Cerebellar cortex (tissue), 1 donor: Measurements from ENCODE around the gene SAMD8.
A peak's percentile ranks its signal among the peaks of the same experiment; 100 is the strongest.
"Not testable (repeated sequence)": the region's sequence is repeated elsewhere in the genome, so short reads cannot be mapped to it uniquely, and the experiment has no call there.

ENCODE experiments used
- DNase-seq: peaks from one replicate; pipeline ENCODE4 v3.0.0-alpha.2; 2015; ENCODE audit warnings: low spot score

Gene SAMD8

DNA sequence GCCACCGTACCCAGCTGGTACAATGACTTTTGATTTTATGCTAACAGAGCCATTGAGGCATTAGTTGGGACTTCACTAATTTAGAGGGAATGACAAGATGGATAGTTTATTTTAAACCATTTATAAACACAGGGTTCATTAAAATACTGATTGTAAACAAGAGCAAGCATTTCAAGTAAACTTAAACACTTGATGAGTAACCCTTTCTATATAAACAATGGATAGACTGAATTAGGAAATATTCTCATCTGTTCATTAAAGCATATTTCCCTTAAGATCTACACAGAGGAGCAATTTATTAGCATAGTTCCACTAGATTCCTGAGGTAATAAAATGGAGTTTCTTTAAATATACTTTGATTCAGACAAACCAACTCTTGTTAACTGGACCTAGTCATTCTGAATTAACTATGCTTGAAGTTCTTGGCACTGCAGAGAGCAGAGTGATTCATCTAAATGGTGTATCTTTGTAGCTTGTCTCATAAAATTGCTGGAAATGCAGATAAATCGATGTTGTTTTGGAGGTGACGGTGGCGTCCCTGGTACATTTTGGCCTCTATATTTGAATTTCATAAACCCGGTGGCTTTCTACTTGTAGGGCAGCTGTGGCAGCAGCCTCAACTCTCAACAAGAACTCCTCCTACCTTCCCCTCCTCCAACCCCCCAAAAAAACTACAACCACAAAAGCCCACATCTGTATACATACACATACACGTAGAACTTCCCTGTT is 83.7 kb downstream of the SAMD8 start:
- no peak for DNase-seq

DNA sequence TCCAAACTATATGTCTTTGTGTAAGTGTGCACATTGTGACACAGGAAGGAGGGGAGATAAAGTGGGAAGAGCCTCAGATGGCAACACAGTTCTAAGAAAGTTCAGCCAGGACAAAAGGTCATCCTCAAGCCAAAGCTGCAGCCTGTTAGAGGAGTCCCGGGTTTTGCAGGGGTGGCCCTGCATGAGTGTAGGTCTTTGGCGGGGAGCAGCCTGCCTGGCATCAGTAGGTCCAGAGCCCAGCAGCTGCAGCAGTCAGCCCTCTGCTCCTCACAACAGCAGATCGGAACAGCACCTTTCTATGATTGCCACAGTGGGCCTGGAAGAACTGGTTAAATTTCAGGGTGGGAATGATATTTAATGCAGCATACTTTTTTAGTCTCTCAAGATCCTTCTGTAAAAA is 85.6 kb downstream of the SAMD8 start:
- no peak for DNase-seq

DNA sequence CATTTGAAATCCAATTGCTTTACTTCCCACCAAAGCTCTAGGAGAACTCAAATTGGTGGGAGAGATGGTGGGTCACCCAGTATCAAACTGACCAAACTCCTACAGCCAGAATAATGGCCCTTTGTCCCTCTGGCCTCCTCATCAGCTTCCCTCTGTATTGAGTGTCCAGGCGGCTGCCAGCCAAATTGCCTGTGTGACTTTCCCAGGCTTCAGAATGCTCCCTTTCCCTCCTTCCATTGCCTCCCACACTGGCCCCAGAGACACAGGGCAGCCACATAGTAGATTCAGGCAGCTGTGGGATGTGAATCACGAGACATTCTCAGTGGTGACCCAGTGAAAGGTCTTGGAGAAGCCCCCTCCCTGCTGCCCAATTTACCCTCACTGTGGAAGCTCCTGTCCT is 86.5 kb downstream of the SAMD8 start:
- DNase-seq, result no peak

DNA sequence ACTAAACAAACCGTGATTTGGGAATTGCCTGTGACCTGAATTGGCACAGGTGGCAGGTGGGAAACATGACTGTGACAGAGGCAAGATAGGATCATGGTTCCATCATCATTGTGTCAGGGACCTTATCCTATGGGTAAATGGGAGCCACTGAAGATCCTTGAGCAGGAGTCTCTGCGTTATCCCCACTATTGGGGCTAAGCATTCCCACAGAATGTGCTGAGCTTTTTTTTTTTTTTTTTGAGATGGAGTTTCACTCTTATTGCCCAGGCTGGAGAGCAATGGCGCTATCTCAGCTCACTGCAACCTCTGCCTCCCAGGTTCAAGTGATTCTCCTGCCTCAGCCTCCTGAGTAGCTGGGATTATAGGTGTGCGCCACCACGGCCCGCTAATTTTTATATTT is 88.5 kb downstream of the SAMD8 start:
- not testable (repeated sequence) for DNase-seq

DNA sequence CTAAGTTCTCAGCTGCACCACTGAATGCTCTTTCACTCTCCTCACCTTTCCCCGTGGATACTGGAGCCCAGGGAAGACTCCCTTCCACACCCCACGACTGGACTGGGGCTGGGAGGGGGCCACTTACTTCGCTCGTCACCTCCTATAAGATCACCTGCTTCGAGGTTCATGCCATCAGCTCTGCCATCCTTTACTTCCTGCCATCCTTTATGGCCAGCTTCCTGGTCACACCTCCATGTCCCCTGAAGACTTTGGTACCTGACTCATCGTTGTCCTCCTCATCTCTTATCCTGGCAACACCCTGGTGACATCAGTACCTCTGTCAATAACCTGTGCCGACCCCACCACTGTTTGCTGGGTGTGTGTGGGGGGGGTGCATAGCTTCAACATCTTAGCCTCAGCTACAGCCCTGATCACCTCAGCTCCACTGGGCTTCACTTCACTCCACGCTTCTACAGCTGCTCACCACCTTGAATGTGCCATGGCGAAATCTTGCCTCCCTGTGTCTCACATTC is 90.4 kb downstream of the SAMD8 start:
- no peak for DNase-seq

DNA sequence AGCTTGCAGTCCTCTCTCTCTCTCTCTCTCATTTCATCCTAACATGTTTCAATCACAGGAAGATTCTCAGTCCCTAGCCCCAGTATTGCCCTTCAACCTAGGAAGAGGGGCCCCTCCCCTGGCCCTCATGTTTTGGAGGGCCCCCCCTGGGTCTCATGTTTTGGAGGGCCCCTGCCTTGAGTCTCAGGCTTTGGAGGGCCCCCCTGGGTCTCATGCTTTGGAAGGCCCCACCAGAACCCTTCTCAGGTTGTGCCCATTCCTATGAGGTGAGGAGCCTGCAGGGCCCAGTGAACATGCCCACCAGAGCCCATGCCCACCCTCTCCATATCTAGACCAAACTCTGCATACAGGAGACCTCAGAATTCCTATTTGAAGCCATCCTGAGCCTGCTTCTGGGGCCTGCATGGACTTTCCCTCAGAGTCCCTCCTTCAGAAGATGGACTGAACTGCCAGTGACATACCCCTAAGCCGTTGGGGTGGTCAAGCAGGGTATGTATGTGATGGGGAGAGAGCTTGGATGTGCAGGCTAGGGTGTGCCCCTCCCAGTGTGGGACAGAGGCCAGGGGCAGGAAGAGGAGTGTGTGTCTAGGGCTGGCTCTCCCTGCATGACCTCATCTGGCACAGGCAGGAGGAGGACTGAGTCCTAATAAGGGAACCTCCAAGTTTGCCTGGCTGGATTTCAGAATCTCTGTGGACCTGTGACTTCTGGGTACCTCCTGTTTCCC is 91.0 kb downstream of the SAMD8 start:
- no peak for DNase-seq

DNA sequence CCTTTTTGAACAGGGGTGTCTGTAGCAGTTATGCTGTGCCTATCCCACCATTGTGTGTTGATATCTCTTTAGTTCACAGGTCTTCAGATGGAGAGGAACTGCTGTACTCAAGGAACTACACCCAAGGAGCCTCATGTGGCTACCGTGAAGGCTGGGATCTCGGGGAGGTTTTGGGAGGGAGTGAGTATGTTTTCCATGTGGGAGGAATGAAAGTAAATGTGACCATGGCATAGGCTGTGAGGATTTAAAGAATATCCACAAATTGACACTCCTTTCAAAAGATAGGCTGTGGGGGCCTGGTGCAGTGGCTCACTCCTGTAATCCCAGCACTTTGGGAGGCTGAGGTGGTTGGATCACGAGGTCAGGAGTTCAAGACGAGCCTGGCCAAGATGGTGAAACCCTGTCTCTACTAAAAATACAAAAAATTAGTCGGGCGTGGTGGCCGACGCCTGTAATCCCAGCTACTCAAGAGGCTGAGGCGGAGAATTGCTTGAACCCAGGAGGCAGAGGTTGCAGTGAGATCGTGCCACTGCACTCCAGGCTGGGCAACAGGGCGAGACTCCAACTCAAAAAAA is 91.7 kb downstream of the SAMD8 start:
- not testable (repeated sequence) for DNase-seq

DNA sequence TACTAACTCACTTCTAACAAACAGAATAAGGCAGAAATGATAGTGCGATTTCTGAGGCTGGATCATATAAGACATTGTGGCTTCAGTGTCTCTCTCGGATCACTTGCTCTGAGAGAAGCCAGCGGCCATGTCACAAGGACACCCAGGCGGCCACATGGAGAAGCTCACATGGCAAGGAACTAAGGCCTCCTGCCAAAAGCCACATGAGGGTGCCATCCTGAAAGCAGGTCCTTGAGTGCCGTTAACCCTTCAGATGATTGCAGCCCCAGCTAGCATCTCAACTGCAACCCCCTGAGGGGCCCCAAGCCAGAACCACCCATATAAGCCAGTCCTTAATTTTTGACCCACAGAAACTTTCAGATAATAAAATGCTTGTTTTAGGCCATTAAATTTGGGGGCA is 92.3 kb downstream of the SAMD8 start:
- DNase-seq, result no peak

DNA sequence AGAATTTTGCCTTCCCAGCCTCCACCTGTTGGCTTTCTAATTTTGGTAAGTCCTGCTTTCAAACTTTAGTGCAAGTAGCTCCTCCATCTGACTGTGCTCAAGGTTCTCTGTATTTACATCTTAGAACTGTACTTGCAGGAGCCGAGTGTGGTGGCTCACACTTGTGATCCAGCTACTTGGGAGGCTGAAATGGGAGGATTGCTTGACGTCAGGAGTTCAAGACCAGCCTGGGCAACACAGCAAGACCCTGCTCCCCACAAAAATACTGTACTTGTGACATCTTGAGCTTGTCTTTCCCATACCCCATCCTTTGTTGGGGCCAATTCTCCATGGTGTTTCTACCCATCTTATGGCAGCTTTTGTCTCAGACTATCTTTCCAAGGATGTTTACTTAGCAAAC is 94.5 kb downstream of the SAMD8 start:
- DNase-seq, result no peak

DNA sequence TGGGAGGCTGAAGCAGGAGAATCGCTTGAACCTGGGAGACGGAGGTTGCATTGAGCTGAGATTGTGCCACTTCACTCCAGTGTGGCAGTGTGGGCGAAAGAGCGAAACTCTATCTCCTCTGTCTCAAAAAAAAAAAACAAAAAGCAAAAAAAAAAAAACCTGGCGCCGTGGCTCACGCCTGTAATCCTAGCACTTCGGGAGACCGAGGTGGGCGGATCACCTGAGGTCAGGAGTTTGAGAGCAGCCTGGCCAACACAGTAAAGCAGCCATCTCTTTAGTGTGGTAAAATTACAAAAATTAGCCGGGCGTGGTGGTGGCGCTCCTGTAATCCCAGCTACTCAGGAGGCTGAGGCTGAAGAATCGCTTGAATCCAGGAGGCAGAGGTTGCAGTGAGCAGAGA is 95.2 kb downstream of the SAMD8 start:
- DNase-seq, result not testable (repeated sequence)

DNA sequence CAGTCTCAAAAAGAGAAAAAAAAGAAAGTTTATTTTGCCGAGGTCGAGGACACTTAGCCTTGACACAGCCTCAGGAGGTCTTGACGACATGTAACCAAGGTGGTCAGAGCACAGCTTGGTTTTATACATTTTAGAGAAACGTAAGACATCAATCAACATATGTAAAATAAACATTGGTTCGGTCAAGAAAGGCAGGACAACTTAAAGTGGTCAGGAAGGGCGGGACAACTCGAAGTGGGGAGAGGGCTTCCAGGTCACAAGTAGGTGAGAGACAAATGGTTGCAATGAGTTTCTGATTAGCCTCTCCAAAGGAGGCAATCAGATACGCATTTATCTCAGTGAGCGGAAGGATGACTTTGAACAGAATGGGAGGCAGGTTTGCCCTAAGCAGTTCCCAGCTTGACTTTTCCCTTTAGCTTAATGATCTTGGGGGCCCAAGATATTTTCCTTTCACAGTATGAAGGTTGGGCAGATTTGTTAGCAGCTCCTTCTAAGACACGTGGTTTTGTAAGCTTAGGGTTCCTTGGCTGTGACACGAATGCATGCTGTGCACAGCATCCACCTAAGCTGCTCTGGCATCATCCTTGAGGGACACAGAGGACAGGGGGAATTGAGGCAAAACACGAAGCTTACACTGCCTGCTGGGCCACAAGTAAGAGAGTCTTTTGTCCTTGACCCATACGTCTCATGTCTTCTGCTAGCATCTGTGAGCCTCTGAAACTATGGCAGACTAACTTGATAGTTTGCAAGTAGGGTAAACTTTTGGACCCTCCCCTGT is 95.8 kb downstream of the SAMD8 start:
- no peak for DNase-seq

DNA sequence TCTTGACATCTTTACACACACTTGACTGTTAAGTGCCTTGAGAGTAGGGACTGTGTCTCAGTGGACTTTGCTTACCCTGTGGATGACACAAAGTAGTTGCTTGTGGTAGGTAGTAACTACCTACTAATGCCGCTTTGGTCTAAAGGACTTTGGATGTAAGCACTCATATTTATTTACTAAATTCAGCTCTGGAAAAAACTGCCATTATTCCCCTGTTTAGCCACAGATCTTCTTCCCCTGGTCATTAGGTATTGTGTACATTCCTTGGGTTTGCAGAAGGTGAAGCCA is 96.3 kb downstream of the SAMD8 start:
- DNase-seq, result no peak

DNA sequence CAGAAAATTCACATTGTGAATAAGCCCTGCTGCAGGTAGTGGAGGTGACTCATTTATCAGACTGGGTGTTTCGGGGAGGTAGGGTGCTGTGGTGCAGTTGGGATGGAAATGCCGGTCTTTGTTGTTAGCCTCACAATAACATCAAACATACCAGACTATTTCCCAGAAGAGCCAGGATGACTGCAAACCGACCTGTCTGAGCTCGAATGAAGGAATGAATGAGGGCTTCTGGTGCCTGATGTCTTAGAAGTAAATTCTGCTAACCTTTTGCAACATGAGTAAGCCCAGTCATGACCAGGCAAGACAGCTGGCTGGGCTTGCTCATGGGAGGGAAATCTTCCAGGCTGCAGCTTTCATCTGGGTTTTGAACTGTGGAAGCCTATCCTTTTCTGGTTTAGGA is 96.7 kb downstream of the SAMD8 start:
- DNase-seq, result no peak

DNA sequence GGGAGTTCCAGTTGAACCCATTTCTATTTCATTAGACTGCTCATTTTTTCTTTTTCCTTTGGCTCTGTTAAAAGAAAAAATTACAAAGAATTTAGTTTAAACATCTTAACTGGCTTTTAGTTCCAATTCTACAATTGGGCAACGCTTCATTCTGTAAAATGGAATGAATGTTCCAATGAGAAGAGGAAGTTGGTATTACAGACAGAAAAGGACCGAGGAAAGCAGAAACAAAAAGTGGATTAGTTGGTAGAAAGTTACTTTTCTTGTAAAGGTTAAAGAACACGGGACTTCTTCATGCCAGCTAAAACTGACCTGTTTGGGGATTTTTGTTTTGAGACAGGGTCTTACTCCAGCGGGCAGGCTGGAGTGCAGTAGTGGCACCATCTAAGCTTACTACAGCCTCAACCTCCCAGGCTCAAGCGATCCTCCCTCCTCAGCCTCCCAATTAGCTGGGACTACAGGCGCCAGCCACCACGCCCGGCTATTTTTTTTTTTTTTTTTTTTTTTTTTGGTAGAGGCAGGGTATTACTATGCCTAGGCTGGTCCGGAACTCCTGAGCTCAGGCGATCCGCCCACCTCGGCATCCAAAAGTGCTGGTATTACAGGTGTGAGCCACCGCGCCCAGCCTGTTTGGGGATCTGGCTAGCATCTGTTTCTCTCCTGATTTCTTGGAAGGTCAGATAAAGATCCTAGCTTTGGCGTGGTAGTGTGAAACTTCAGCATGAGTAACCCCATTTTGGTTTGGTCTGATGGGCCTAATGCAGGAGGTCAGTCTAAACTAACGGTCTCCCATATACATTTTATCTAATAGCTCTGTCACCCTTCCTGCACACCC is 97.8 kb downstream of the SAMD8 start:
- no peak for DNase-seq

DNA sequence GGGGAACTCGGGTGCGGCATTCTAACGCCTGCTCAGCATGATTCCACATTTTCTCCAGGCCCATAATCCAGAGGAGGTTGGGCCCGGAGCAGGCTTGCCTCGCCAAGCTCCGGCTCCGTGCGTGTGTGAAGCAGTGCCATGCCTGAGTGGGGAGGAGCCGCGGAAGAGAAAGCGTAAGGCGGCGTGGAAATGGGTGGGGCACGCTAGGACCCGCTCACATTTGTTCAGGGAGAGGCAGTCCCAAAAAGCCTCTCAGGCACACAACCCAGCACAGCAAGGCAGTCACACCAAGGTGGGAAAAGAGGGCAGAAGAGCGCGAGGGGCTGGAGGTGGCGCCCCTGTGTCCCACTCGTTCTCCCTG is 98.4 kb downstream of the SAMD8 start:
- DNase-seq, result peak; percentile 79

DNA sequence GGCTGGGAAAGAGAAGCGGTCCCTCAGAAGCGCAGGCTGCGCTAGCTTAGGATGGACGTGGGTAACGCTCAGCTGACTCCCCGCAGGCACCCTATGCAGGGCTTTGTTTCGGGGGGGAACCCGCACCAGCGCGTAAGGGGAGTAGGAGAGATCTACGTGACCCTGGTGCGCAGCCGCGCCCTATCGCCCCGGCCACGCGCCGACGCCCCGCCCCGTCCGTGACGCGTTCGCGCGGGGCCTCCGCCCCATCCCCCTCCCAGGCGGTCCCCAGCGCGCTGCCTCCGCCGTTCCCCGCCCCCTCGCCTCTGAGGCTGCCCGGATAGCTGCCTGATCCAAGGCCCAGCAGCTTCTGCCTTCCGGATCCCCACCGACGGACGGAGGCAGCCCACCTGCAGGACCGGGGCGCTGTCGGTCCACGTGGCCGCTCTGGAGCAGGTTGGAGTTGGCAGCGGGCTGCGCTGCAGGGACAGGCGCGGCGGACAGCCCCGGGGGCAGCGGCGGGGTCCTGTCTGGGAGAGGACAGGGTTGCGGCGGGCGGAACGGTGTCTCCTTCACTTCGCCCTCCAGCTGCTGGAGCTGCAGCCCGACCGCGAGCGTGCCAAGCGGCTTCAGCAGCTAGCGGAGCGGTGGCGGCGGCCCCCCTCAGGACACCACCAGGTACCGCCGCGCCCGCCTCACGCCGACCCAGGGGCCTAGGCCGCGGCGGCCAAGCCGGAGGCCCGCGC is 99.0 kb downstream of the SAMD8 start, which contains the start of gene VDAC2:
VDAC2 (plus strand) TSS at position 515 of the 725 bp plus-strand sequence. CDS start 363 bp downstream, outside the sequence.
- peak; percentile 89 for DNase-seq

DNA sequence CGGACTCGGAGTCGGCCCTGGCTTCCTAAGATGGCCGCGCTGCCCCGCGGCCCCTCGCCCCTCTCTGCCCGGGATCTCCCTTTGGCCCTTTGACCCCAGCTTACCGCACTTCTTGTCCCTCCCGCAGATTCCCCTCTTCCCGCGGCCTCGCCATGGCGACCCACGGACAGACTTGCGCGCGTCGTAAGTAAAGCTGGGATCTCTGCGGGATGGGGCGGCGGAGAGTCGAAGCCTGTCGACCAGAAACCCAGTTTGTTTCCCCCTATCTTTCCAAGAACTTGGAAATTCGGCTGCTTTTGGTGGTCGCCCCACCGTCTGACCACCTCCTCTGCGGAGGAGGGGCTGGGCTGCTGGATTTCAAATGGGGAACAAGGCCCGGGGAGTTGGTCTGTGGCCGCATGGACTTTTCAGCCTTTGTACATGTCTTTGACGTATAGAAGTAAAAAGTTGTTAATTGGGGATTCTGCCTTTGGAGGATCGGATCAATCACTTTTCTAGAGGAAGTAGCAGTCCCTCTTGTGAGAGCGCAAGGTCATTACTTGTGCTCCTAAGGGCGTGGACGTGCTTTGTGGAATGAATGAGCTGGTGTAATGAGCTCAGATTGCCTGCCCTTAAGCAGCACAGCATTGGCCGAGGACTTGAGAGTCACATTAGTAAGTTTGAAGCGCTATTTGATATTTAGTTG is 99.7 kb downstream of the SAMD8 start:
- no peak for DNase-seq

DNA sequence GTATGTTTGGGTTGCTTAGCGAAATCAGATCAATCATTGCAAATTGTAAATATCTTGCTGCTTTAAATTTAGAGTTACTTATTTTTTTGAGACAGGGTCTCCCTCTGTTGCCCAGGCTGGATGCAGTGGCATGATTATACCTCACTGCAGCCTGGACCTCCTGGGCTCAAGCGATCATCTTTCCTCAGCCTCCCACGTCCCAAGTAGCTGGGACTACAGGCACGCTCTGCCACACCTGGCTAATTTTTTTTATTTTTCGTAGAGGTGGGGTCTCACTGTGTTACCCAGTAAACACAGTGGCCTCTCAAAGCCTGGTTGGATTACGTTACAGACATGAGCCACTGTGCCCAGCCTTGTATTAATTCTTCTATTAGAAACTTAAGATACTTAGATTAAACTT is 100.9 kb downstream of the SAMD8 start:
- no peak for DNase-seq

DNA sequence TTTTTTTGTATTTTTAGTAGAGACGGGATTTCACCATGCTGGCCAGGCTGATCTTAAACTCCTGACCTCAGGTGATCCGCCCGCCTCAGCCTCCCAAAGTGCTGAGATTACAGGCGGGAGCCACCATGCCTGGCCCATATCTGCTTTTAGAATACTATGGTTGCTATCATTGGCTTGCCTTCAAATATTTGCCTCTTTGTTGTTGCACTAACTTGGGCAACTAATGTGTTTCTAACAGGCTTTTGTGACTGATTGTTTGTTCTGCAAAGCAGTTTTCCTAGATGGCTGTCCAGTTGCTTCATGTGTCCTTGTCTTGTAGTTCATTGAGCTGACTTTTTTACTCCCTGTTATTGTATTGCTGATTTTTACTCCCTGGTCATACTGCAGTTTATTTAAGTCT is 108.8 kb downstream of the SAMD8 start:
- no peak for DNase-seq

DNA sequence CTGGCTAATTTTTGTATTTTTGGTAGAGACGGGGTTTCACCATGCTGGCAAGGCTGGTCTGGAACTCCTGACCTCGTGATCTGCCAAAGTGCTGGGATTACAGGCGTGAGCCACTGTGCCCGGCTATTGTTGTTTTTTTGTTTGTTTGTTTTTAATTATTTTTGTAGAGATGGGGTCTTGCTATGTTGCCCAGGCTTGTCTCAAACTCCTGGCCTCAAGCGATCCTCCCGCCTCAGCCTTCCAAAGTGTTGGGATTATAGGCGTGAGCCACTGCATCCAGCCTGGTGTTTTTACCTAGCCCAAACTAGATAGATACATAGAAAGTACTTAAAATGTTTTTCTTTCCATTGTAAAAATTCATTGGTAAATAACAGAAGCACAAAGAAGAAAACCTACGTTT is 110.0 kb downstream of the SAMD8 start:
- not testable (repeated sequence) for DNase-seq
